Measurements from ENCODE around the gene NLRP5. TPM values are rescaled to one million over a fixed set of nuclear protein-coding genes. Genes with fewer than 3 reads are reported as not detected.

NLRP5 gene
- total RNA-seq, 4 donors from 2014 or later: 0.35 TPM; not detected in 3

DNA sequence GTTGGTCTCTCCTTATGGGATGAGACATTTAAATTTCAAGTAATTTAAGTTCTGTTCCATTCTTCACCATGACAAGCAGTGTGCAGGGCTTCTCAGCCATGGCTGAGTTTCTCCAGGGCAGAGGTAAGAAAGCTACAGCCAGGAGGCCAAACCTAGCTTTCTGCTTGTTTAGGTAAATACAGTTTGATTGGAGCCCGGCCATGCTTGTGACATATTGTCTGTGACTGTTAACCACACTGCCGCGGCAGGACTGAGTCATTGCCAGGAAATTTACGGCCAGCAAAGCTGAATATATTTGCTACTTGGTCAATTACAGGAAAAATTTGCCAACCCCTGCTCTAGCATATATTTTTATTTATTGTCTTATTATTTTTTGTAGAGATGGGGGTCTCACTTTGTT lies 28.2 kb upstream of the NLRP5 start:
- Histone ChIP-seq H3K9me3 (no peaks in the 10 kb centered on the region), H3K27me3 (no peaks in the 10 kb centered on the region), H3K4me3 (no peak overlapping the region), H3K36me3 (no peaks in the 10 kb centered on the region), H3K4me1 (no peaks in the 10 kb centered on the region), H3K27ac (no peak overlapping the region)
- no peak for DNase-seq
- intact Hi-C loops (cut with DNase I; ENCODE audit: low total_unique reads): no loop called here
- TF ChIP-seq, protein P1, sequence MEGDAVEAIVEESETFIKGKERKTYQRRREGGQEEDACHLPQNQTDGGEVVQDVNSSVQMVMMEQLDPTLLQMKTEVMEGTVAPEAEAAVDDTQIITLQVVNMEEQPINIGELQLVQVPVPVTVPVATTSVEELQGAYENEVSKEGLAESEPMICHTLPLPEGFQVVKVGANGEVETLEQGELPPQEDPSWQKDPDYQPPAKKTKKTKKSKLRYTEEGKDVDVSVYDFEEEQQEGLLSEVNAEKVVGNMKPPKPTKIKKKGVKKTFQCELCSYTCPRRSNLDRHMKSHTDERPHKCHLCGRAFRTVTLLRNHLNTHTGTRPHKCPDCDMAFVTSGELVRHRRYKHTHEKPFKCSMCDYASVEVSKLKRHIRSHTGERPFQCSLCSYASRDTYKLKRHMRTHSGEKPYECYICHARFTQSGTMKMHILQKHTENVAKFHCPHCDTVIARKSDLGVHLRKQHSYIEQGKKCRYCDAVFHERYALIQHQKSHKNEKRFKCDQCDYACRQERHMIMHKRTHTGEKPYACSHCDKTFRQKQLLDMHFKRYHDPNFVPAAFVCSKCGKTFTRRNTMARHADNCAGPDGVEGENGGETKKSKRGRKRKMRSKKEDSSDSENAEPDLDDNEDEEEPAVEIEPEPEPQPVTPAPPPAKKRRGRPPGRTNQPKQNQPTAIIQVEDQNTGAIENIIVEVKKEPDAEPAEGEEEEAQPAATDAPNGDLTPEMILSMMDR (IDR thresholded peaks at IDR 0.05): no peak
- no peak for TF ChIP-seq POLR2A (IDR thresholded peaks at IDR 0.05)

- Histone ChIP-seq H3K27ac (no peak overlapping the region), H3K4me3 (no peak overlapping the region), H3K27me3 (no peaks in the 10 kb centered on the region), H3K4me1 (no peaks in the 10 kb centered on the region), H3K9me3 (no peaks in the 10 kb centered on the region), H3K36me3 (no peaks in the 10 kb centered on the region)
- TF ChIP-seq, protein P1 (IDR thresholded peaks at IDR 0.05): no peak
- TF ChIP-seq POLR2A (IDR thresholded peaks at IDR 0.05): no peak
- intact Hi-C loops (cut with DNase I; ENCODE audit: low total_unique reads): no loop called here
- no peak for DNase-seq
Observed at GRCh38 chr19:55959996-55960675, 26.4 kb upstream of the NLRP5 start.

GRCh38 chr19:55962186-55962585 lies 24.4 kb upstream of the NLRP5 start:
- no peaks in the 10 kb centered on the region for H3K27me3 ChIP-seq
- H3K4me1 ChIP-seq: no peaks in the 10 kb centered on the region
- H3K27ac ChIP-seq: no peak overlapping the region
- no peaks in the 10 kb centered on the region for H3K9me3 ChIP-seq
- DNase-seq: no peak
- H3K36me3 ChIP-seq: no peaks in the 10 kb centered on the region
- H3K4me3 ChIP-seq: no peak overlapping the region
- TF ChIP-seq, protein P1 (IDR thresholded peaks at IDR 0.05): no peak
- no peak for TF ChIP-seq POLR2A (IDR thresholded peaks at IDR 0.05)
- intact Hi-C loops (cut with DNase I; ENCODE audit: low total_unique reads): no loop called here

- no peak for TF ChIP-seq POLR2A (IDR thresholded peaks at IDR 0.05)
- TF ChIP-seq, protein P1 (IDR thresholded peaks at IDR 0.05): no peak
- no peak for DNase-seq
- Histone ChIP-seq H3K27me3 (no peaks in the 10 kb centered on the region), H3K9me3 (no peaks in the 10 kb centered on the region), H3K4me3 (no peak overlapping the region), H3K27ac (no peak overlapping the region), H3K36me3 (no peaks in the 10 kb centered on the region), H3K4me1 (no peaks in the 10 kb centered on the region)
- intact Hi-C loops (cut with DNase I; ENCODE audit: low total_unique reads): no loop called here
Observed at GRCh38 chr19:55973982-55974381, 12.6 kb upstream of the NLRP5 start.

- H3K27me3 ChIP-seq: no peaks in the 10 kb centered on the region
- no peak for DNase-seq
- H3K4me3 ChIP-seq: no peak overlapping the region
- no peaks in the 10 kb centered on the region for H3K9me3 ChIP-seq
- no peaks in the 10 kb centered on the region for H3K36me3 ChIP-seq
- intact Hi-C loops (cut with DNase I; ENCODE audit: low total_unique reads): no loop called here
- H3K4me1 ChIP-seq: no peaks in the 10 kb centered on the region
- no peak for TF ChIP-seq POLR2A (IDR thresholded peaks at IDR 0.05)
- TF ChIP-seq, protein P1 (IDR thresholded peaks at IDR 0.05): no peak
- no peak overlapping the region for H3K27ac ChIP-seq
Observed at GRCh38 chr19:55980415-55980814, 6.2 kb upstream of the NLRP5 start.

Measured in uterus (tissue), 4 donors.